Measurements from ENCODE around the gene ARX. TPM values are rescaled to one million over a fixed set of nuclear protein-coding genes. Genes with fewer than 3 reads are reported as not detected.
A peak's percentile ranks its signal among the peaks of the same experiment; 100 is the strongest.

ARX gene
- total RNA-seq, 1 donor from 2014 or later: not detected

GRCh38 chrX:25048178-25048577 lies 32.4 kb upstream of the ARX start:
- H3K27me3 ChIP-seq (ENCODE audit: control insufficient read depth, insufficient read depth, low read length): no peaks in the 10 kb centered on the region
- no peak for DNase-seq (ENCODE audit: low read depth)
- no peak overlapping the region for H3K4me3 ChIP-seq (ENCODE audit: low read depth, low read length)
- no peaks in the 10 kb centered on the region for H3K36me3 ChIP-seq (ENCODE audit: control insufficient read depth, insufficient read depth, low read length)
- no peak for FAIRE-seq
- TF ChIP-seq, protein P1, sequence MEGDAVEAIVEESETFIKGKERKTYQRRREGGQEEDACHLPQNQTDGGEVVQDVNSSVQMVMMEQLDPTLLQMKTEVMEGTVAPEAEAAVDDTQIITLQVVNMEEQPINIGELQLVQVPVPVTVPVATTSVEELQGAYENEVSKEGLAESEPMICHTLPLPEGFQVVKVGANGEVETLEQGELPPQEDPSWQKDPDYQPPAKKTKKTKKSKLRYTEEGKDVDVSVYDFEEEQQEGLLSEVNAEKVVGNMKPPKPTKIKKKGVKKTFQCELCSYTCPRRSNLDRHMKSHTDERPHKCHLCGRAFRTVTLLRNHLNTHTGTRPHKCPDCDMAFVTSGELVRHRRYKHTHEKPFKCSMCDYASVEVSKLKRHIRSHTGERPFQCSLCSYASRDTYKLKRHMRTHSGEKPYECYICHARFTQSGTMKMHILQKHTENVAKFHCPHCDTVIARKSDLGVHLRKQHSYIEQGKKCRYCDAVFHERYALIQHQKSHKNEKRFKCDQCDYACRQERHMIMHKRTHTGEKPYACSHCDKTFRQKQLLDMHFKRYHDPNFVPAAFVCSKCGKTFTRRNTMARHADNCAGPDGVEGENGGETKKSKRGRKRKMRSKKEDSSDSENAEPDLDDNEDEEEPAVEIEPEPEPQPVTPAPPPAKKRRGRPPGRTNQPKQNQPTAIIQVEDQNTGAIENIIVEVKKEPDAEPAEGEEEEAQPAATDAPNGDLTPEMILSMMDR (IDR thresholded peaks at IDR 0.05; ENCODE audit: insufficient read depth, low read length, severe bottlenecking): no peak

DNA sequence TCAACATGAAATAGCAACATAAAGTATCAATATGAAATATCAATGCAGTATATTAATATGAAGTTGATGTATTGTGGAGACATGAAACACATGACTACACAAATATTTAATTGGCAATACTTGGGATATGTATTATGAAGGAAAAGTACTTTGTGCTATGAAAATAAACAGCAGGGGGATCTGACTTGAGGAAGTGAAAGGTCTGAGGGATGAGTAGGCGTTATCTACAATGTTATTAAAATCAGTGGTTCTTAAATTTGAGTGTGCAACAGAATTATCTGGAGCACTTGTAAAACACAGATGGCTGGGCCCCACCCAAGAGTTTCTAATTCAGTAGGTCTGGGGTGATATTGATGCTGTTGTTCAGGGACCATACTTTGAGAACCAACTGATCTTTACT lies 27.4 kb upstream of the ARX start:
- DNase-seq (ENCODE audit: low read depth) (no peak), FAIRE-seq (no peak)
- Histone ChIP-seq H3K27me3 (ENCODE audit: control insufficient read depth, insufficient read depth, low read length) (no peaks in the 10 kb centered on the region), H3K36me3 (ENCODE audit: control insufficient read depth, insufficient read depth, low read length) (no peaks in the 10 kb centered on the region), H3K4me3 (ENCODE audit: low read depth, low read length) (no peak overlapping the region)
- TF ChIP-seq, protein P1 (IDR thresholded peaks at IDR 0.05; ENCODE audit: insufficient read depth, low read length, severe bottlenecking): no peak

DNA sequence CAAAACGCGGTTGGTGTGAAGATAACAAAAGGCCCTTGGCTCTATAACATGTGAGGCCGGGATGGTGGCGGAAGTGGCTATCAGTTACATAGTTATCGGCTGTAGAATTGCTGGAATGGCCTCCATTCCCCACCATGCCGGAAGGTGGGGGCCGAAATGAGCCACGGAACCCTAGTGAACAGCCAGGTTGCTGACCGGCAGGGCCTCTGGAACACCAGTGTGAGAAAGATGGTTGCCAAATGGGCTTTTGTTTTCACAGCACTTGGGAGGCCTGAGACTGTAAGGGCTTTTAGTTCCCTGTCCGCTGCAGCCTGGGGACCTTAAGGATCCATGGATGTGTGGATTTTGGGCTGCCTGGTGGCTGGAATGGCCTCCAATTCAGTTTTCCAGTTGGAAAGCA lies 23.3 kb upstream of the ARX start:
- DNase-seq (ENCODE audit: low read depth) (no peak), FAIRE-seq (no peak)
- TF ChIP-seq, protein P1 (IDR thresholded peaks at IDR 0.05; ENCODE audit: insufficient read depth, low read length, severe bottlenecking): no peak
- Histone ChIP-seq H3K36me3 (ENCODE audit: control insufficient read depth, insufficient read depth, low read length) (no peaks in the 10 kb centered on the region), H3K27me3 (ENCODE audit: control insufficient read depth, insufficient read depth, low read length) (no peaks in the 10 kb centered on the region), H3K4me3 (ENCODE audit: low read depth, low read length) (no peak overlapping the region)

DNA sequence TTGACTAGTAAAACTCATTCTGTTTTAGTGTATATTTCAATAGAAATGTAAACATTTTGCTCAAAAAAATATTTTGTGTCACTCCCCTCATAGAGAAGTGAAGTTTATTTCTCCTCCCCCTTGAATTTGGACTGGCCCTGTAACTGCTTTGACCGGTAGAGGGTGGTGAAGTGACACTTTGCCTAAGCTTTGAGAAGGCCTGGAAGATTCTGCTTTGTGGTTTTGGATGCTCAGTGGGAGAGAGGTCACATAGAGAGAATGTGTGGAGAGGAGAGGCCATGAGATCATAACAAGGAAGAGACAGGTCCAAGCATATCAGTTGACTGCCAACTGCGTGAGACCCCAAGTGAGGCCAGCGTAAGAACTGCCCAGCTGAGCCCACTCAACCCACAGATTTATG lies 19.1 kb upstream of the ARX start:
- FAIRE-seq (no peak), DNase-seq (ENCODE audit: low read depth) (no peak)
- TF ChIP-seq, protein P1 (IDR thresholded peaks at IDR 0.05; ENCODE audit: insufficient read depth, low read length, severe bottlenecking): no peak
- Histone ChIP-seq H3K4me3 (ENCODE audit: low read depth, low read length) (no peak overlapping the region), H3K36me3 (ENCODE audit: control insufficient read depth, insufficient read depth, low read length) (no peaks in the 10 kb centered on the region), H3K27me3 (ENCODE audit: control insufficient read depth, insufficient read depth, low read length) (no peaks in the 10 kb centered on the region)

- no peak overlapping the region for H3K4me3 ChIP-seq (ENCODE audit: low read depth, low read length)
- H3K27me3 ChIP-seq (ENCODE audit: control insufficient read depth, insufficient read depth, low read length): peaks cover 2% of the 10 kb centered on the region
- no peaks in the 10 kb centered on the region for H3K36me3 ChIP-seq (ENCODE audit: control insufficient read depth, insufficient read depth, low read length)
- FAIRE-seq: no peak
- TF ChIP-seq, protein P1 (IDR thresholded peaks at IDR 0.05; ENCODE audit: insufficient read depth, low read length, severe bottlenecking): no peak
- DNase-seq (ENCODE audit: low read depth): no peak
Measured at GRCh38 chrX:25029288-25029825, 13.6 kb upstream of the ARX start.

DNA sequence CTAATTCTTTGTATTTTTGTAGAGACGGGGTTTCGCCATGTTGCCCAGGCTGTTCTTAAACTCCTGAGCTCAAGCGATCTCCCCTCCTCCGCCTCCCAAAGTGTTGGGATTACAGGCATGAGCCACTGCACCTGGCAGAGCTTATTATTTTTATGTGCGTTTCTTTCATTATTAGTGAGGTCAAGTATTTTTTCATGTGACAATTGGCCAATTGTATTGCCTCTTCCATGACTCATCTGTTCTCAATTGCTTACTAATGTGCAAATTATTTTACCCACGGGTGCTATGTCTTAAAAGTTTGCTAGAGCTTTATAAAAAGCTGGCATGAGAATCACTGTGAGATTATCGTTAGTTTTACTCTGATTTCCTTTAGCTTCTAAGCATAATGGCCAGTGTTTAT lies 13.0 kb upstream of the ARX start:
- DNase-seq (ENCODE audit: low read depth) (peak; percentile 63), FAIRE-seq (no peak)
- H3K27me3 ChIP-seq (ENCODE audit: control insufficient read depth, insufficient read depth, low read length): peaks cover 2% of the 10 kb centered on the region
- H3K36me3 ChIP-seq (ENCODE audit: control insufficient read depth, insufficient read depth, low read length): no peaks in the 10 kb centered on the region
- TF ChIP-seq, protein P1 (IDR thresholded peaks at IDR 0.05; ENCODE audit: insufficient read depth, low read length, severe bottlenecking): no peak
- H3K4me3 ChIP-seq (ENCODE audit: low read depth, low read length): no peak overlapping the region

Measured in bronchial epithelial cell (primary cell).